Astrocyte of the spinal cord (primary cell): Measurements from ENCODE around the gene ECHS1.
"Not testable (repeated sequence)": the region's sequence is repeated elsewhere in the genome, so short reads cannot be mapped to it uniquely, and the experiment has no call there.

Source experiments
- DNase-seq: peaks from one replicate; pipeline ENCODE4 v3.0.0; 2011; ENCODE audit warnings: low read depth, low spot score
- H3K4me3 ChIP-seq: 2 replicates; pipeline ENCODE4 v1.5.1; 2011; ENCODE audit warnings: low read depth, mild to moderate bottlenecking, low read length, moderate library complexity
- in situ Hi-C: cut with HindIII; loops from 2 replicates; pipeline ENCODE4 v1.10.0; 2017; ENCODE audit warnings: low sequenced_read_pairs
- TF ChIP-seq, protein P1 (sequence below): IDR thresholded peaks from 2 replicates; pipeline ENCODE4 v1.5.1; 2012; ENCODE audit warnings: low read depth, mild to moderate bottlenecking, low read length, inconsistent platforms

ECHS1 gene

DNA sequence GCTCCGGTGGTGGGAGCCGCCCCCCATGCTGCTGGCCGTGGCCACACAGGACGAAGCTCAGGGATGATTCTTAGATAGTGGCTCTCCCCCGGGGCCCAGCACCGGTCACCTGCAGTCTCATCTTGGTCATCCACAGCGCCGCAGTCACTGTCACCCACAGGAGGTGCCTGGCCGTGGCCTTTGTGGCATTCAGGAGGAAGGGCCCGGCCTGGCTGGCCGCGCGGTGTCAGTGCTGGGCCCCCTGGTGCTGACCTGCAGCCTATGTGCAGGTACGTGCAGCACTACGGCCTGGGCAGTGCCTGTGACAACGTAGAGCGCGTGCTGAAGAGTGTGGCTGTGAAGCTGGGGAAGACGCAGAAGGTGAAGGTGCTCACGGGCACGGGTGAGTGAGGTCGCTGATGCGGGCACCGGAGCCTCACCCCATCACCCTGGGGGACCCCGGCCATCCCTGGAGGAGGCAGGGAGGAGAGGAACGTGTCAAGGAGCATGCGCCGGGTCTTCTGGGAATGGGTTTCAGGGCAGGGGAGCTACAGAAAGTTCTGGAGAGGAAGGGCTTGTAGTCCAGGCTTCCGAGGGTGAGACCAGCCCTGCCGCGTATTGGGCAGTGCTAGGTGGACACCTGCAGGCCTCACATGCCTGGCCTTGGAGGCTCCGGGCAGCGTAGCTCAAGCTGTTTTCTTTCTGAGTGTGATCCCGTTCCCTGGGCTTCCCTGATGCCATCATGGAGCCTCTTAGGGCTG, 46.2 kb upstream of the ECHS1 start:
- DNase-seq = no peak
- no peak overlapping the region for H3K4me3 ChIP-seq
- TF ChIP-seq, protein P1, sequence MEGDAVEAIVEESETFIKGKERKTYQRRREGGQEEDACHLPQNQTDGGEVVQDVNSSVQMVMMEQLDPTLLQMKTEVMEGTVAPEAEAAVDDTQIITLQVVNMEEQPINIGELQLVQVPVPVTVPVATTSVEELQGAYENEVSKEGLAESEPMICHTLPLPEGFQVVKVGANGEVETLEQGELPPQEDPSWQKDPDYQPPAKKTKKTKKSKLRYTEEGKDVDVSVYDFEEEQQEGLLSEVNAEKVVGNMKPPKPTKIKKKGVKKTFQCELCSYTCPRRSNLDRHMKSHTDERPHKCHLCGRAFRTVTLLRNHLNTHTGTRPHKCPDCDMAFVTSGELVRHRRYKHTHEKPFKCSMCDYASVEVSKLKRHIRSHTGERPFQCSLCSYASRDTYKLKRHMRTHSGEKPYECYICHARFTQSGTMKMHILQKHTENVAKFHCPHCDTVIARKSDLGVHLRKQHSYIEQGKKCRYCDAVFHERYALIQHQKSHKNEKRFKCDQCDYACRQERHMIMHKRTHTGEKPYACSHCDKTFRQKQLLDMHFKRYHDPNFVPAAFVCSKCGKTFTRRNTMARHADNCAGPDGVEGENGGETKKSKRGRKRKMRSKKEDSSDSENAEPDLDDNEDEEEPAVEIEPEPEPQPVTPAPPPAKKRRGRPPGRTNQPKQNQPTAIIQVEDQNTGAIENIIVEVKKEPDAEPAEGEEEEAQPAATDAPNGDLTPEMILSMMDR = no peak
- in situ Hi-C loops = no loop called here

DNA sequence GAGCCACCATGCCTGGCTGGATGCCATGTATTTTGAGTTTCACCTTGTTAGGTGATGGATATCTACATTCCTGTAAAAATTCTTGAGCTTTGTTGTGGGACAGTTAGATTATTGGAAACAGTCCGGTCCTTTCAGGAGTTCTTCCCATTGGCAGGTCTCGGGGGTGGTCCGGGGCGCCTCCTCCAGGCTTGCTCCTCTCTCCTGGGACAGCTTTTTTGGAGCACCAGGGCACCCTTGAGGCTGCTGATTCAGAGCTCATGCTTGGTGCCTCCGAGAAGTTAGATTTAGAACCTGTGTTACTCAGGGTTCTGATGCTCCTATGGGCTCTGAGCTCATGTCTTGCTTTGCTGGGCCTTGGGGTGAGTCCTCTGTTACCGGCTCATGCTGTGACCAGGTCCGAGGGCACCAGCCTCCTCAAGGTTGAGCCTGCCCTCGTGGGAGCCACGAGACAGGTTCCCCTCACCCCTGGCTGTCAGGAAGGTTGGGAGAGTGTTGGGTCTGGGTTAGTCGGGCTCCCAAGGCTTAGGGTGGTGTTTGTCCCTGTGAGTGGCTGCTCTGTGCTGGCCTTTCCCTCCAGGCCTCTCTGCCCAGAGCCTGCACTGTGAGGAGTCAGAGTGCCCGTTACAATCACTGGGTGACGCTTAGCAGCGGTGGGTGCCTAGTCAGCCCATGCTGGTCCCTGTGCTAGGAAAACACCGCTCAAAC, 45.3 kb upstream of the ECHS1 start:
- no peak overlapping the region for H3K4me3 ChIP-seq
- DNase-seq = no peak
- TF ChIP-seq, protein P1 = no peak
- in situ Hi-C loops = no loop called here

- DNase-seq = no peak
- in situ Hi-C loops = no loop called here
- H3K4me3 ChIP-seq = no peak overlapping the region
- TF ChIP-seq, protein P1 = no peak
Observed at GRCh38 chr10:133415752-133416151, 42.6 kb upstream of the ECHS1 start.

DNA sequence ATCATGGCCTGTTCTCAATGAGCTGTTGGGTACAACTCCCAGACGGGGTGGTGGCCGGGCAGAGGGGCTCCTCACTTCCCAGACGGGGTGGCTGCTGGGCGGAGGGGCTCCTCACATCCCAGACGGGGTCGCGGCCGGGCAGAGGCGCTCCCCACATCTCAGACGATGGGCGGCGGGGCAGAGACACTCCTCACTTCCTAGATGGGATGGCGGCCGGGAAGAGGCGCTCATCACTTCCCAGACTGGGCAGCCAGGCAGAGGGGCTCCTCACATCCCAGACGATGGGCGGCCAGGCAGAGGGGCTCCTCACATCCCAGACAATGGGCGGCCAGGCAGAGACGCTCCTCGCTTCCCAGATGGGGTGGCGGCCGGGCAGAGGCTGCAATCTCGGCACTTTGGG, 41.2 kb upstream of the ECHS1 start:
- H3K4me3 ChIP-seq, in situ Hi-C loops, DNase-seq: not testable (repeated sequence)

GRCh38 chr10:133412381-133412711, 39.2 kb upstream of the ECHS1 start:
- H3K4me3 ChIP-seq = no peak overlapping the region
- in situ Hi-C loops = no loop called here
- TF ChIP-seq, protein P1 = no peak
- DNase-seq = no peak

DNA sequence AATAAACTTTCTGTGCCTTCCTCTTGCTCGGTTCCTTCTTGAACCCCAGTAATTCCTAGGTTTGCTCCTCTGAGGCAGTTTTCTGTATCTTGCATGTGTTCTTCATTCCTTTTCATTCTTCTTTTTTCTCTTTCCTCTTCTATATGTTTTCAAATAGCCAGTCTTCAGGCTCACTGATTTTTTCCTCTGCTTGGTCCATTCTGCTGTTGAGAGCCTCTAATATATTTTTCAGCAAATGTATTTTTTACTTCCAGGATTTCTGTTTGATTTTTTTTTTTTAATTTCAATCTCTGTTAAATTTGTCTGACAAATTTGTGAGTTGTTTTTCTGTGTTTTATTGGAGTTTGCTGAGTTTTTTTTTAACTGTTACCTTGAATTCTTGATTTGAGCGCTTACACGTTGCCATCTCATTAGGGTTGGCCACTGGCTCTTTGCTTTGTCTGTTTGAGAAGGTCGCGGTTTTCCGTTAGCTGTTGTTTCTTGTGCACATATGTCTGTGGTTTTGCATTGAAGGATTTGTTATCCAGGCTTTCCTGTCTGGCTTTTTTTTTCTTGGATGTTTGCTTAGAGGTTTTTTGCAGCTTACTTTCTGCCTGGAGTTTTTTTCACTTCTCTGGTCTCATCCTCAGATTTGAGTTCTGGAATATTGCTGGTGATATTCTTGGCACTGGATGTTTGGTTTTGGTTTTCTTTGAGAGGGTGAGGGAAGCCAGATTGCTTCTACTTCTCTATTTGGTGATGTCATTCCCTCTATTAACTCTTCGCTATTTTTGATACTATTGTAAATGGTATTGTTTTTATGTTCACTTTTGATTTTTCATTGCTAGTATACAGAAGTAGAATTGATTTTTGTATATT, 38.6 kb upstream of the ECHS1 start:
- TF ChIP-seq, protein P1 = no peak
- in situ Hi-C loops = no loop called here
- DNase-seq = peak; percentile 5
- H3K4me3 ChIP-seq = no peak overlapping the region
